H1 (cell line): ENCODE results near the gene PSMG2. TPM values are rescaled to one million over a fixed set of nuclear protein-coding genes. Genes with fewer than 3 reads are reported as not detected.

Source experiments
- CTCF ChIA-PET: fragments of 300-600 bp; sonication (Branson Sonifier 250); formaldehyde crosslinking; loops from one replicate; lab custom pipeline; 2021; ENCODE audit not compliant: partially characterized antibody; lab: Charles Lee
- POLR2A ChIA-PET: fragments of 300-600 bp; sonication (Branson Sonifier 250); formaldehyde crosslinking; loops from one replicate; lab custom pipeline; 2021; ENCODE audit warnings: inconsistent platforms; ENCODE audit not compliant: partially characterized antibody; lab: Charles Lee
- DNase-seq, 2 experiments: peaks; one replicate each; pipeline versions ENCODE4 v3.0.0 to v3.0.0-alpha.2; 2010 to 2022; ENCODE audit warnings: low spot score in 2 of 2, low read depth in 1 of 2, mixed read lengths in 1 of 2
- FAIRE-seq: peaks from 2 replicates; lab custom pipeline; 2011; peaks lifted over from hg19 to GRCh38; lab: Jason Lieb, UNC
- H2AFZ ChIP-seq: 2 replicates; pipeline ENCODE4 v1.8.1; 2012; ENCODE audit warnings: low read length, inconsistent platforms
- H2AK5ac ChIP-seq: 2 replicates; pipeline ENCODE4 v1.6.1; 2013; ENCODE audit warnings: low read depth, low read length
- H2BK120ac ChIP-seq: replicated peaks from 2 replicates; pipeline ENCODE3; 2013; ENCODE audit warnings: low read depth, low read length, inconsistent platforms
- H2BK12ac ChIP-seq: 2 replicates; pipeline ENCODE4 v1.6.1; 2013; ENCODE audit warnings: low read depth, low read length
- H2BK15ac ChIP-seq: 2 replicates; pipeline ENCODE4 v1.6.1; 2013; ENCODE audit warnings: low read length
- H2BK20ac ChIP-seq: 2 replicates; pipeline ENCODE4 v1.6.1; 2013; ENCODE audit warnings: low read length
- H2BK5ac ChIP-seq: 2 replicates; pipeline ENCODE4 v1.6.1; 2013; ENCODE audit warnings: low read depth, low read length
- H3K14ac ChIP-seq: 2 replicates; pipeline ENCODE4 v1.6.1; 2013; ENCODE audit warnings: inconsistent platforms; ENCODE audit not compliant: insufficient read length
- H3K18ac ChIP-seq: 2 replicates; pipeline ENCODE4 v1.6.1; 2013; ENCODE audit warnings: low read length; ENCODE audit errors: extremely low read depth
- H3K23ac ChIP-seq: 2 replicates; pipeline ENCODE4 v1.6.1; 2013; ENCODE audit warnings: inconsistent platforms; ENCODE audit not compliant: insufficient read length
- H3K23me2 ChIP-seq: 2 replicates; pipeline ENCODE4 v1.6.1; 2013; ENCODE audit warnings: low read depth, low read length
- H3K27ac ChIP-seq: 2 replicates; pipeline ENCODE4 v1.6.1; 2011; ENCODE audit warnings: low read depth, low read length, inconsistent platforms
- H3K27me3 ChIP-seq, 4 experiments: replicated peaks in 1 of 4; 1 replicate in 1 of 4; 2 replicates in 3 of 4; pipeline versions ENCODE4 v1.6.1 to v1.8.1; 2011 to 2013; ENCODE audit warnings: low read length in 3 of 4, mild to moderate bottlenecking in 3 of 4, inconsistent platforms in 2 of 4, mixed read lengths in 2 of 4, moderate library complexity in 1 of 4; ENCODE audit not compliant: control insufficient read depth in 3 of 4, insufficient read depth in 3 of 4; ENCODE audit errors: extremely low read depth in 1 of 4
- H3K36me3 ChIP-seq, 4 experiments: 2 replicates each; pipeline versions ENCODE4 v1.6.1 to v1.8.1; 2011 to 2013; ENCODE audit warnings: mild to moderate bottlenecking in 4 of 4, low read length in 3 of 4, moderate library complexity in 2 of 4, control low read depth in 1 of 4, inconsistent platforms in 1 of 4; ENCODE audit not compliant: insufficient read depth in 4 of 4, control insufficient read depth in 2 of 4
- H3K4ac ChIP-seq: replicated peaks from 2 replicates; pipeline ENCODE3; 2013; ENCODE audit warnings: low read length, low read depth, mixed read lengths, inconsistent platforms; ENCODE audit not compliant: insufficient read length
- H3K4me1 ChIP-seq, 4 experiments: replicated peaks in 1 of 4; 1 replicate in 1 of 4; 2 replicates in 3 of 4; pipeline versions ENCODE4 v1.6.1 to v1.8.1; 2011 to 2013; ENCODE audit warnings: low read length in 3 of 4, inconsistent platforms in 2 of 4, mixed read lengths in 1 of 4; ENCODE audit not compliant: insufficient read depth in 4 of 4, control insufficient read depth in 3 of 4
- H3K4me2 ChIP-seq, 2 experiments: 2 replicates each; pipeline versions ENCODE4 v1.6.1 to v1.8.1; 2011 to 2013; ENCODE audit warnings: low read depth in 2 of 2, low read length in 2 of 2, control low read depth in 1 of 2, inconsistent platforms in 1 of 2, mild to moderate bottlenecking in 1 of 2; ENCODE audit not compliant: insufficient read depth in 1 of 2
- H3K4me3 ChIP-seq, 4 experiments: fragments of 200-600, 300-600 bp in 1 of 4; sonication (generic), shearing (Covaris generic), sonication (Bioruptor Twin) in 1 of 4; 2 replicates each; pipeline versions ENCODE4 v1.5.1 to v1.8.1; 2011 to 2016; ENCODE audit warnings: low read length in 4 of 4, low read depth in 3 of 4, control low read depth in 2 of 4, inconsistent platforms in 2 of 4, mild to moderate bottlenecking in 2 of 4, mixed read lengths in 1 of 4, moderate library complexity in 1 of 4; ENCODE audit not compliant: insufficient read depth in 2 of 4; ENCODE audit errors: extremely low read depth in 1 of 4
- H3K56ac ChIP-seq: replicated peaks from 2 replicates; pipeline ENCODE3; 2013; ENCODE audit warnings: low read depth, mild to moderate bottlenecking, mixed read lengths, low read length, inconsistent platforms; ENCODE audit not compliant: insufficient read length
- H3K79me1 ChIP-seq: 2 replicates; pipeline ENCODE4 v1.6.1; 2013; ENCODE audit warnings: low read depth, low read length, control low read depth
- H3K79me2 ChIP-seq, 2 experiments: 2 replicates each; pipeline versions ENCODE4 v1.6.1 to v1.8.1; 2012 to 2013; ENCODE audit warnings: low read length in 2 of 2, mild to moderate bottlenecking in 2 of 2, inconsistent platforms in 1 of 2; ENCODE audit not compliant: insufficient read depth in 2 of 2, control insufficient read depth in 1 of 2
- H3K9ac ChIP-seq, 4 experiments: replicated peaks in 1 of 4; 1 replicate in 1 of 4; 2 replicates in 3 of 4; pipeline versions ENCODE4 v1.6.1 to v1.8.1; 2011 to 2013; ENCODE audit warnings: low read depth in 3 of 4, low read length in 3 of 4, control low read depth in 2 of 4, mild to moderate bottlenecking in 2 of 4, moderate library complexity in 2 of 4, inconsistent platforms in 1 of 4; ENCODE audit errors: extremely low read depth in 1 of 4
- H3K9me3 ChIP-seq, 2 experiments: 2 replicates each; pipeline versions ENCODE4 v1.6.1 to v1.8.1; 2012 to 2013; ENCODE audit warnings: mild to moderate bottlenecking in 2 of 2, moderate library complexity in 2 of 2, control low read depth in 1 of 2, inconsistent platforms in 1 of 2, low read depth in 1 of 2, low read length in 1 of 2, mixed read lengths in 1 of 2; ENCODE audit not compliant: insufficient read depth in 2 of 2
- H4K20me1 ChIP-seq, 2 experiments: replicated peaks in 1 of 2; 2 replicates each; pipeline versions ENCODE3 to v1.8.1; 2011 to 2013; ENCODE audit warnings: inconsistent platforms in 2 of 2, low read length in 2 of 2, mild to moderate bottlenecking in 1 of 2; ENCODE audit not compliant: insufficient read depth in 2 of 2, control insufficient read depth in 1 of 2
- H4K5ac ChIP-seq: 2 replicates; pipeline ENCODE4 v1.6.1; 2013; ENCODE audit warnings: low read length, low read depth, mixed read lengths, inconsistent platforms; ENCODE audit not compliant: insufficient read length
- H4K8ac ChIP-seq: 2 replicates; pipeline ENCODE4 v1.8.0; 2013; ENCODE audit warnings: mild to moderate bottlenecking, moderate library complexity, low read length, inconsistent platforms; ENCODE audit not compliant: insufficient read depth; ENCODE audit errors: extremely low read depth
- H4K91ac ChIP-seq: replicated peaks from 2 replicates; pipeline ENCODE3; 2013; ENCODE audit warnings: low read length, mixed read lengths, inconsistent platforms; ENCODE audit not compliant: insufficient read length
- ATF2 ChIP-seq: IDR thresholded peaks from 2 replicates; pipeline ENCODE4 v1.6.1; 2012; ENCODE audit warnings: low read length, inconsistent platforms
- CEBPB ChIP-seq: IDR thresholded peaks from 2 replicates; pipeline ENCODE4 v1.6.1; 2012; ENCODE audit warnings: low read depth, low read length
- FOSL1 ChIP-seq: IDR thresholded peaks from 2 replicates; pipeline ENCODE4 v1.6.1; 2011; ENCODE audit warnings: mild to moderate bottlenecking, low read depth, low read length, moderate library complexity; ENCODE audit not compliant: insufficient read depth
- HDAC2 ChIP-seq, 2 experiments: fragments of 300-600 bp in 1 of 2; sonication (generic) in 1 of 2; IDR thresholded peaks; 2 replicates each; pipeline ENCODE4 v1.6.1; 2011 to 2012; ENCODE audit warnings: low read depth in 2 of 2, low read length in 2 of 2, mild to moderate bottlenecking in 2 of 2, moderate library complexity in 2 of 2, borderline replicate concordance in 1 of 2, inconsistent platforms in 1 of 2
- HDAC6 ChIP-seq: IDR thresholded peaks from one replicate; pipeline ENCODE4 v1.7.1; 2012; ENCODE audit warnings: low read depth, mild to moderate bottlenecking, inconsistent platforms, low read length, moderate library complexity
- RXRA ChIP-seq: IDR thresholded peaks from 2 replicates; pipeline ENCODE4 v1.6.1; 2011; ENCODE audit warnings: low read depth, mild to moderate bottlenecking, low read length, moderate library complexity; ENCODE audit not compliant: insufficient read depth
- SIRT6 ChIP-seq: IDR thresholded peaks from one replicate; pipeline ENCODE4 v1.7.1; 2012; ENCODE audit warnings: low read length, inconsistent platforms
- SP2 ChIP-seq: IDR thresholded peaks from 2 replicates; pipeline ENCODE4 v1.6.1; 2012; ENCODE audit warnings: mild to moderate bottlenecking, low read length, inconsistent platforms
- SP4 ChIP-seq: IDR thresholded peaks from 2 replicates; pipeline ENCODE4 v1.6.1; 2012; ENCODE audit warnings: low read length, inconsistent platforms
- TBP ChIP-seq: IDR thresholded peaks from 2 replicates; pipeline ENCODE4 v1.6.1; 2011; ENCODE audit warnings: low read depth, low read length, improper control_type of control experiment
- YY1 ChIP-seq: IDR thresholded peaks from 2 replicates; pipeline ENCODE4 v1.6.1; 2011; ENCODE audit warnings: low read depth, mild to moderate bottlenecking, low read length
- ZNF274 ChIP-seq: IDR thresholded peaks from 2 replicates; pipeline ENCODE4 v1.7.0; 2012; ENCODE audit warnings: low read length, borderline replicate concordance; ENCODE audit errors: extremely low read depth
- WGBS, 2 experiments: shearing (Covaris generic) in 1 of 2; methylation state at CpG; one replicate each; pipeline versions ENCODE4 v1.1.6 to v1.1.7; 2013 to 2015; ENCODE audit warnings: low lambda C conversion rate in 2 of 2, mixed read lengths in 2 of 2, inconsistent platforms in 1 of 2, low coverage in 1 of 2, missing lambda C conversion rate in 1 of 2; ENCODE audit not compliant: insufficient replicate concordance in 2 of 2, insufficient coverage in 1 of 2, insufficient read length in 1 of 2; ENCODE audit errors: extremely low coverage in 1 of 2, missing lambda C conversion rate in 1 of 2; 5-methylcytosine and 5-hydroxymethylcytosine counted together
- polyA plus RNA-seq, 7 experiments: library from polyadenylated mRNA; depleted of rRNA in 3 of 7; stranded (reverse) in 5 of 7; unstranded in 2 of 7; fragments of >200 nt in 5 of 7; fragments of 200-250 nt in 2 of 7; gene quantifications; 1 replicate in 5 of 7; 2 replicates in 1 of 7; 4 replicates in 1 of 7; pipeline versions ENCODE4 v1.2.1 to v1.2.3, GENCODE V29; 2011 to 2013; ENCODE audit warnings: missing spikeins in 2 of 7, mixed read lengths in 2 of 7
- total RNA-seq: library from RNA; stranded (reverse); fragmentation: NEBNext Ultra II Directional; extraction: Animal tissue kit (Norgen Biotek cat#: 25700); gene quantifications from 2 replicates; pipeline ENCODE4 v1.2.1, GENCODE V29; 2021

The PSMG2 gene
- total and polyA plus RNA-seq, 2 of the 8 experiments (the other 6 are each of a cell fraction or from before 2014, with no cell fraction given) = 52.9 to 79.3 TPM

DNA sequence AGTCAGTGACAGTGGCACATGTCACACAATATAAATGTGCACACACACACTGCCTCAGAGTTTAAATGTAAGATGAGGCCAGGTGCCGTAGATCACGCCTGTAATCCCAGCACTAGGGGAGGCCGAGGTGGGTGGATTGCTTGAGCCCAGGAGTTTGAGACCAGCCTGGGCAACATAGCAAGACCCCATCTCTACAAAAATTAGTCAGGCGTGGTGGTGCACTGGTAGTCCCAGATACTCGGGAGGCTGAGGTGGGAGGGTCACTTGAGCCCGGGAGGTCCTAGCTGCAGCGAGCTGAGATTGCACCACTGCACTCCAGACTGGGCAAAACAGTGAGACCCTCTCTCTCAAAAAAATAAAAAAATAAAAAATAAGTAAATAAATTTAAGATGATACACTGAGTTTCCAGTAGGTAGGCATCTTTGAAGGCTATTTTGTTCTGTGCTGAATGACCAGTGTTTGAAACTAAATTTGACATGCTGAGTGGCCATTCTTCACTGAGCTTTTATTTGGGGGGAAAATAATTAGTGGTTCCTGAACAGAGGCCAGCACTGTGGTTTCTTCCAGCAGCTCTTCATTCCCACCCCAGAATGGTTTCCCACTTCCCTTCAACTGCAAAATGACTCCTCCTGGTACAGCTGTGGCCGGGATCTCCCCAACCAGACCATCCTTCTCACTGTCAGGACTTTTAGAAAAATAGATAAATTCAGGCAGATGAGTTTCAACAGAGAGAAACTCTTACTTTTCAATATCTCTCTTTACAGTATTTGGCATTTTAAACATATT, 44.9 kb downstream of the PSMG2 start:
- POLR2A ChIA-PET = no interaction called here
- TF ChIP-seq HDAC6 (no peak), SP2 (no peak), ATF2 (no peak), ZNF274 (no peak), RXRA (no peak), SP4 (no peak), CEBPB (no peak), YY1 (no peak), SIRT6 (no peak), HDAC2 (IDR thresholded peaks at IDR 0.05; ENCODE audit: borderline replicate concordance in 1 of 2, low read depth in 2 of 2, low read length in 2 of 2) (no peak), FOSL1 (no peak), TBP (no peak)

More for the DNA sequence above, 44.9 kb downstream of the PSMG2 start:
- Histone ChIP-seq H3K23ac (no peak overlapping the region), H2BK5ac (no peak overlapping the region), H2BK20ac (no peak overlapping the region), H4K91ac (no peak overlapping the region), H3K4me2 (no peak overlapping the region), H2AK5ac (no peak overlapping the region), H3K4me3 (no peak overlapping the region), H3K27me3 (no peaks in the 10 kb centered on the region), H3K23me2 (no peaks in the 10 kb centered on the region), H4K20me1 (peaks cover 0 to 1% of the 10 kb centered on the region in 2 experiments), H3K9ac (no peak overlapping the region), H4K5ac (no peak overlapping the region), H3K4ac (no peak overlapping the region), H3K18ac (no peak overlapping the region), H2AFZ (no peak overlapping the region), H3K79me2 (no peaks in the 10 kb centered on the region), H2BK12ac (no peak overlapping the region), H3K36me3 (no peaks in the 10 kb centered on the region), H2BK15ac (no peak overlapping the region), H3K56ac (no peak overlapping the region), H2BK120ac (no peak overlapping the region), H3K14ac (no peak overlapping the region), H3K27ac (no peak overlapping the region), H3K9me3 (no peaks in the 10 kb centered on the region), H3K4me1 (no peaks in the 10 kb centered on the region), H4K8ac (no peak overlapping the region), H3K79me1 (no peaks in the 10 kb centered on the region)
- no peak for DNase-seq
- CTCF ChIA-PET = interaction anchor here (0.6 to 2.0 kb wide), 5 partner anchors 16 to 328 kb away, joined by 3 to 6 read pairs (median 4); no protein-coding TSS in a partner anchor
- 91% methylated on average over 8 of the region's 8 CpGs; no CpG with 5 or more reads in 1 of the 2 experiments for WGBS, 2 experiments
- no peak for FAIRE-seq
